Measurements from ENCODE around the gene COX11.

COX11 gene

DNA sequence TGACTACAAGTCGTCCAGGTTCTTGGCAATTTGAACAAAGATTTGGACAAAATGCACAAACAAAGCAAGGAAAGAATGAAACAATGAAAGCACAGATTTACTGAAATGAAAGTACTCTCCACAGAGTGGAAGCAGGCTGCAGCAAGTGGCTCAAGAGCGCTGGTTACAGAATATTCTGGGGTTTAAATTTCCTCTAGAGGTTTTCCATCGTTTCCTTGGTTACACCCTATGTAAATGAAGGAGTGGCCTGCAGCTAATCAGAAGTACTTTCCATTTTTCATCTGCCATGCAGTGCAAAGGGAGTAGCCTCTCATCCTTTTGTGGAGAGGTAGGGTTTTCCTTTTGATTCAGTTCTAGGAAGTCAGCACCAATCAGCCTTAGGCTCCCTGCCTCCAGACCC, 11.9 kb upstream of the COX11 start:
- no peaks in the 10 kb centered on the region for H3K4me1 Mint-ChIP-seq
- TF ChIP-seq, protein P1, sequence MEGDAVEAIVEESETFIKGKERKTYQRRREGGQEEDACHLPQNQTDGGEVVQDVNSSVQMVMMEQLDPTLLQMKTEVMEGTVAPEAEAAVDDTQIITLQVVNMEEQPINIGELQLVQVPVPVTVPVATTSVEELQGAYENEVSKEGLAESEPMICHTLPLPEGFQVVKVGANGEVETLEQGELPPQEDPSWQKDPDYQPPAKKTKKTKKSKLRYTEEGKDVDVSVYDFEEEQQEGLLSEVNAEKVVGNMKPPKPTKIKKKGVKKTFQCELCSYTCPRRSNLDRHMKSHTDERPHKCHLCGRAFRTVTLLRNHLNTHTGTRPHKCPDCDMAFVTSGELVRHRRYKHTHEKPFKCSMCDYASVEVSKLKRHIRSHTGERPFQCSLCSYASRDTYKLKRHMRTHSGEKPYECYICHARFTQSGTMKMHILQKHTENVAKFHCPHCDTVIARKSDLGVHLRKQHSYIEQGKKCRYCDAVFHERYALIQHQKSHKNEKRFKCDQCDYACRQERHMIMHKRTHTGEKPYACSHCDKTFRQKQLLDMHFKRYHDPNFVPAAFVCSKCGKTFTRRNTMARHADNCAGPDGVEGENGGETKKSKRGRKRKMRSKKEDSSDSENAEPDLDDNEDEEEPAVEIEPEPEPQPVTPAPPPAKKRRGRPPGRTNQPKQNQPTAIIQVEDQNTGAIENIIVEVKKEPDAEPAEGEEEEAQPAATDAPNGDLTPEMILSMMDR (IDR thresholded peaks at IDR 0.05): no peak
- H3K36me3 Mint-ChIP-seq (ENCODE audit: low read depth): peaks cover 71% of the 10 kb centered on the region
- no peak overlapping the region for H3K4me3 Mint-ChIP-seq
- no peak for DNase-seq
- H3K9me3 Mint-ChIP-seq: peaks cover 59% of the 10 kb centered on the region
- no peaks in the 10 kb centered on the region for H3K27me3 Mint-ChIP-seq (ENCODE audit: low read depth, poor library complexity)
- no peak overlapping the region for H3K27ac Mint-ChIP-seq

GRCh38 chr17:54979657-54980056, 11.2 kb upstream of the COX11 start:
- Mint-ChIP-seq H3K27ac (no peak overlapping the region), H3K27me3 (ENCODE audit: low read depth, poor library complexity) (no peaks in the 10 kb centered on the region)
- DNase-seq: no peak

DNA sequence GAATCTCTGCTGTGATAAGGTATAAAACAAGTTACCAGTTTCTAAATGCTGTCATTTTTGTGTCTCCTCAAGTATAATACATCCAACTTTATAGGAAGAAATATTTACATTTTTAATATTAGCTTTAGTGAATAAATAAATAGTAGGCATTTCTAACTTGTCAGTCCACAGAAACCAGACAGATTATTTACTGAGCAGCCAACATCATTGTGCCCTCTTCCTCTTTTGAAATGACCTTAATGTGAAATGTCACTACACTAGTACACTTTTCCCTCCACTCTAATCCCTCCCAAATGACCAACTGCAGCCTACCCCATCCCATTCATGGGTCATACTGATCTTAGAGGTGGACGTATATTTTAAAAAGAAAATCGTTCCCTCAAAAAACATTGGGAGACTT, 9.3 kb upstream of the COX11 start:
- no peak overlapping the region for H3K4me3 Mint-ChIP-seq
- H3K9me3 Mint-ChIP-seq: peaks cover 74% of the 10 kb centered on the region
- no peak for DNase-seq
- H3K36me3 Mint-ChIP-seq (ENCODE audit: low read depth): peaks cover 83% of the 10 kb centered on the region
- TF ChIP-seq, protein P1 (IDR thresholded peaks at IDR 0.05): no peak
- no peak overlapping the region for H3K27ac Mint-ChIP-seq
- H3K4me1 Mint-ChIP-seq: no peaks in the 10 kb centered on the region
- no peaks in the 10 kb centered on the region for H3K27me3 Mint-ChIP-seq (ENCODE audit: low read depth, poor library complexity)

More at GRCh38 chr17:54979657-54980056, 11.2 kb upstream of the COX11 start:
- no peak overlapping the region for H3K4me3 Mint-ChIP-seq
- peaks cover 65% of the 10 kb centered on the region for H3K9me3 Mint-ChIP-seq
- no peaks in the 10 kb centered on the region for H3K4me1 Mint-ChIP-seq
- TF ChIP-seq, protein P1 (IDR thresholded peaks at IDR 0.05): no peak
- peaks cover 74% of the 10 kb centered on the region for H3K36me3 Mint-ChIP-seq (ENCODE audit: low read depth)

DNA sequence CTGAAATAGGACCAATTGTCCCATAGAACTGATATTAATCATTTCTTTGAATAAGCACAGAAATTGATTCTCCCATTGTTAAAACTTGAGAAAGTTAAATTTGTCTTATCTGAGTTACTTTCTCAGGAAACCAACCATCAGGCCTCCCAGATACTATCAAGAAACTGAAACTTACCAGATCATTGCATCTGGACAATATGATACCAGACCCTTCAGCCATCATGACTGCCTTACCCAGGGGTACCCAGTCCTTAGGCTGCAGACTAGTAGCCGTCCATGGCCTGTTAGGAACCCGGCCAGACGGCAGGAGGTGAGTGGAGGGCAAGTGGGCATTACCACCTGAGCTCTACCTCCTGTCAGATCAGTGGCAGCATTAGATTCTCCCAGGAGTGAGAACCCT, 7.9 kb upstream of the COX11 start:
- TF ChIP-seq, protein P1 (IDR thresholded peaks at IDR 0.05): no peak
- Mint-ChIP-seq H3K4me3 (no peak overlapping the region), H3K9me3 (peaks cover 68% of the 10 kb centered on the region), H3K36me3 (ENCODE audit: low read depth) (peaks cover 85% of the 10 kb centered on the region), H3K4me1 (peaks cover 2% of the 10 kb centered on the region), H3K27me3 (ENCODE audit: low read depth, poor library complexity) (no peaks in the 10 kb centered on the region), H3K27ac (no peak overlapping the region)
- no peak for DNase-seq

DNA sequence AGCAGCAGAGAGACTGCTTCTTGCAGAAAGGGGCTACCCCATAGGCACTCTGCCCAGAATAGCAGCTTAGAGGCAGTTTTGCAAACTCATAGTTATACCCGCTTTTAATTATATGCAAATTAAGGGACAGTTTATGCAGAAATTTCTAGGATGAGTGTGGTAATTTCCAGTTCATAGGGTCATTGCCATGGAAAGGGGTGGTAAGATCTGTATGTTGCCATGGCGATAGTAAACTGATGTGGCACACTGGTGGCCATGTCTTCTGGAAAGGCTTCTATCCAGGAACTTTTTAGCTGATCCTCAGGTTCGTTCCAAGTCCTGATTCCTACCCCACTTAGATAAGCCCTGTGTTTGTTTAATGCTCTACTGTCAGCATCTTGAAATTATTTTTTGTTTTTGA, 6.3 kb upstream of the COX11 start:
- TF ChIP-seq, protein P1 (IDR thresholded peaks at IDR 0.05): no peak
- H3K4me1 Mint-ChIP-seq: peaks cover 6% of the 10 kb centered on the region
- DNase-seq: no peak
- no peak overlapping the region for H3K27ac Mint-ChIP-seq
- peaks cover 53% of the 10 kb centered on the region for H3K9me3 Mint-ChIP-seq
- H3K4me3 Mint-ChIP-seq: no peak overlapping the region
- peaks cover 70% of the 10 kb centered on the region for H3K36me3 Mint-ChIP-seq (ENCODE audit: low read depth)
- no peaks in the 10 kb centered on the region for H3K27me3 Mint-ChIP-seq (ENCODE audit: low read depth, poor library complexity)

GRCh38 chr17:54972406-54973138, 4.1 kb upstream of the COX11 start:
- Mint-ChIP-seq H3K27me3 (ENCODE audit: low read depth, poor library complexity) (no peaks in the 10 kb centered on the region), H3K27ac (no peak overlapping the region), H3K4me1 (peaks cover 6% of the 10 kb centered on the region), H3K4me3 (no peak overlapping the region), H3K36me3 (ENCODE audit: low read depth) (peaks cover 50% of the 10 kb centered on the region), H3K9me3 (peaks cover 35% of the 10 kb centered on the region)
- TF ChIP-seq, protein P1 (IDR thresholded peaks at IDR 0.05): no peak
- DNase-seq: no peak
